Measurements from ENCODE around the gene TCL1A.
"Not testable (repeated sequence)": the region's sequence is repeated elsewhere in the genome, so short reads cannot be mapped to it uniquely, and the experiment has no call there.

Gene TCL1A

GRCh38 chr14:95677179-95677835 is 36.6 kb downstream of the TCL1A start:
- no peak for DNase-seq (ENCODE audit: low read depth in 3 of 3)

DNA sequence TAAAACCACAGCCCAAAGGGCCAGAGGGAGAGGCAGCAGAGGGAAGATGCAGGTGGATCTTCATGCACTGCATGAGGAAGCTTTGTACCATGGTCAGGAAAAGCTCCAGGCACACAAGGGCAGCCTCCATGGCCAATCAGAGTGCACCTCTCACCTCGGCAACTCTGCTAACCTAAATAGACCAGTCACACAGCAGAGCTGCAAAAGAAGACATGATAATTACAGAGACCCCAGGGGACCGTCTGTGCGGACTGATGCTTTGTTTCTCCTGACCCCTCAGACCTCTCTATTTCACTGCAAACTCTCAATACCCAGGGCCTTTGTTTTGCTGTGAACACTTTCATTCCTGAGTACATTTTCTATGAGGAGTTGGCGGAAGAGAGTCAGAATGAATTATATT is 38.4 kb downstream of the TCL1A start:
- no peak for DNase-seq (ENCODE audit: low read depth in 3 of 3)

GRCh38 chr14:95674613-95675012 is 39.3 kb downstream of the TCL1A start:
- no peak for DNase-seq (ENCODE audit: low read depth in 3 of 3)

DNA sequence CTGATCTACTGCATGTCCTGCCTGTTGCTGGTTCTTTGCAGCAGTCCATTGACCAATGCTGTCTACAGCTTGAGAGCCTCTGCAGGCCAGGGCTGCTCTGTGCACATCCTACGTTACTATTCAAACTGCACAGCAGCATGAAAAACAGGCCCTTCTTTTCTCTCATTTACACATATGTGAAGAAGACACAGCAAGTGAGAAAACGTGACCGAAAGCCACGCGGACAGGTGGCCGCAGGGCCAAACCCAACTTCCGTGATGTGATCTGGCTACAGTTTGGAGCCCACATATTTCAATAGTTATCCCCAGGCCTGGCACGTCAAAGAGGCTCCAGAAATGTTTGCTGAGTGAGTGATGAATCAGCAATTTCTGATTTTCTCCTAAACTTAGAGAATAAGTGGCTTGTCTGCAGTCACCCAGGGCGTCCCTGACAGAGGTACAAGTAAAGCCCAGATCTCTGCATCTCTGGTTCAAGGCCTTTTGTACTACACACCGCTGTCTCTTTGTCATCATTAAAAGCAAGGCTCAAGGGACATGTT is 45.6 kb downstream of the TCL1A start:
- no peak for DNase-seq (ENCODE audit: low read depth in 3 of 3)

- no peak for DNase-seq (ENCODE audit: low read depth in 3 of 3)
Observed at GRCh38 chr14:95667249-95667693, 46.7 kb downstream of the TCL1A start.

DNA sequence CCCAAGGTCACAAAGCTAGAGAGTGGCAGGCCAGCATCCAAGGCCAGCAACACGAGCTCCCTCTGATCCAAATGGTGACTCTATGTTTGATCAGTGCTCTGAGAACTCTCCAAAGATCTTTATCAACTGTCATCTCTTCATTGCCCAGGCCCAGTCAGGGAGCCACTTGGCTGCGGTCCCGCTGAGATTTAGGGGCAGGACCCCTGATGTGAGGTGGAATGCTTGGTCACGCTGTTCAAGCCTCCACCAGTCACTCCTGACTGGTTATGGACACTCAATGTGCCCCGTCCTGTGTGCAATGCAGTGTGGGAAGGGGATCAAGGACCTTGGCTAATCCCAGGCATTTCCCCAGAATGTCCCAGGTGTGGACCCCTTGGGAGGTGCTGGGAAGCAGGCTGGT is 47.5 kb downstream of the TCL1A start:
- DNase-seq (ENCODE audit: low read depth in 3 of 3) = no peak

GRCh38 chr14:95665530-95665929 is 48.4 kb downstream of the TCL1A start:
- DNase-seq (ENCODE audit: low read depth in 3 of 3) = not testable (repeated sequence)

GRCh38 chr14:95664546-95664945 is 49.4 kb downstream of the TCL1A start:
- no peak for DNase-seq (ENCODE audit: low read depth in 3 of 3)

GRCh38 chr14:95664066-95664465 is 49.9 kb downstream of the TCL1A start:
- no peak for DNase-seq (ENCODE audit: low read depth in 3 of 3)

DNA sequence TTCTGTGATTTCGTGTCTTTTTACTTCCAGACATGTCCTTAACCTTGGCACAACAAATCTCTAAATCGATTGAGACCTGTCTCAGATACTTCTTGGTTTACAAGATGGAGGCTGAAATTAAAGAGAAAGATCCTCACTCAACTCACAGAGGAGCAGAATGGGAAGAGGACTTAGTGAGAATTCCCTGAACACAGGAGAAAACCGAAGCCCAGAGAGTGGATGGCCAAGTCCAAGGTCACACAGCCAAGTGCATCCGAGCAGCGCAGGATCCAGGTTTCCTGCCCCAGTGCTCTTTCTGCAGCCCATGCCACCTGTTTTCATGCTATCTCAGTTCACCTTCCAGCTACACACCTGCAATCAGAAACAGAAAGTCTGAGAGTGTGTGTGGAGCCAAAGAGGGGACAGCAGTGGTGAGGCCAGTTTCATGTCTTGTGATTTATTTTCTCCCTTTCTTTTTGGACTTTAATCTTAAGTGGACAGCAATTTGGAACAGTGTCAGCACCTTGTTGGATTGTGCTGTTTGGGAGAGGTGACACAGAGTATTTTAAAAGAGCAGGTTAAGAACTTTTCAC is 50.6 kb downstream of the TCL1A start:
- DNase-seq (ENCODE audit: low read depth in 3 of 3) = no peak

GRCh38 chr14:95662376-95663186 is 51.3 kb downstream of the TCL1A start:
- DNase-seq (ENCODE audit: low read depth in 3 of 3) = no peak

GRCh38 chr14:95660651-95661515 is 53.0 kb downstream of the TCL1A start:
- no peak for DNase-seq (ENCODE audit: low read depth in 3 of 3)

DNA sequence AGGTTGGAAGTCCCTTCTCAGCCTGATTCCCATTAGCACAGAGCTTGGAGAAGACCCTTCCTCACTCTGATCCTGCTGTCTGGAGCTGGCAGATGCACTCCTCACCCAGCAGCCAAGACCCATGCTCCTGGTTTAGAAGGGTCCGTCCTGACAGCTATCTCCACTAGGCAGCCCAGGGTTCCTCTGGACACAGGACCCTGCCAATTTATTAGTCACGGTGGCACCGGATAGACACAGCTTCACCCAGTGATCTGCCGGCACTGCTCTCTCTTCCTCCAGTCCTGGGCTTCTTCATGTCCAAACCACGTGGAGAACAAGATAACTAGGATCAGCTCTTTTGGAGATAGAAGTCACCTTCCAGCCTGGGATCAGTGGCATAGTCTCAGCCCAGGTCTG is 53.9 kb downstream of the TCL1A start:
- no peak for DNase-seq (ENCODE audit: low read depth in 3 of 3)

Measured in stimulated activated CD4-positive, alpha-beta T cell treated with anti-CD3 and anti-CD28 coated beads, TNF-alpha, amount 100 ng/mL, for 24 hours (primary cell).